Right atrium auricular region (tissue), 2 donors: ENCODE measurements around the gene RNF38. TPM values are rescaled to one million over a fixed set of nuclear protein-coding genes. Genes with fewer than 3 reads are reported as not detected.

Experiments used
- DNase-seq: peaks from one replicate; pipeline ENCODE4 v3.0.0-alpha.2; 2019; ENCODE audit warnings: low spot score
- H3K27ac ChIP-seq, 2 donors: fragments of 200-600 bp; sonication (generic); 1 replicate in 1 of 2; 2 replicates in 1 of 2; pipeline ENCODE4 v1.5.1; 2016 to 2019
- H3K27me3 ChIP-seq, 2 donors: fragments of 200-600 bp; sonication (generic); one replicate each; pipeline versions ENCODE4 v1.5.1 to v1.6.0; 2017 to 2019
- H3K36me3 ChIP-seq: fragments of 200-600 bp; sonication (generic); one replicate; pipeline ENCODE4 v1.5.1; 2016
- H3K4me1 ChIP-seq, 2 donors: fragments of 200-600 bp; sonication (generic); one replicate each; pipeline versions ENCODE4 v1.5.1 to v1.6.0; 2017 to 2019
- H3K4me3 ChIP-seq, 2 donors: fragments of 200-600 bp; sonication (generic); 1 replicate in 1 of 2; 2 replicates in 1 of 2; pipeline ENCODE4 v1.5.1; 2017 to 2019; ENCODE audit warnings: mild to moderate bottlenecking in 1 of 2, moderate library complexity in 1 of 2
- H3K9me3 ChIP-seq, 2 donors: fragments of 200-600 bp; sonication (generic); one replicate each; pipeline ENCODE4 v1.5.1; 2019
- total RNA-seq, 2 donors: library from RNA; depleted of rRNA; stranded (reverse); fragments of >200 nt; gene quantifications; one replicate each; pipeline ENCODE4 v1.1.0, GENCODE V29; 2016
- TF ChIP-seq, protein P1 (sequence below), 2 donors: fragments of 200-600 bp; sonication (generic); IDR thresholded peaks; one replicate each; pipeline ENCODE4 v1.5.1; 2019; ENCODE audit warnings: antibody characterized with exemption in 2 of 2

Gene RNF38
- total RNA-seq, 2 donors from 2014 or later: 21.4 to 38.6 TPM

DNA sequence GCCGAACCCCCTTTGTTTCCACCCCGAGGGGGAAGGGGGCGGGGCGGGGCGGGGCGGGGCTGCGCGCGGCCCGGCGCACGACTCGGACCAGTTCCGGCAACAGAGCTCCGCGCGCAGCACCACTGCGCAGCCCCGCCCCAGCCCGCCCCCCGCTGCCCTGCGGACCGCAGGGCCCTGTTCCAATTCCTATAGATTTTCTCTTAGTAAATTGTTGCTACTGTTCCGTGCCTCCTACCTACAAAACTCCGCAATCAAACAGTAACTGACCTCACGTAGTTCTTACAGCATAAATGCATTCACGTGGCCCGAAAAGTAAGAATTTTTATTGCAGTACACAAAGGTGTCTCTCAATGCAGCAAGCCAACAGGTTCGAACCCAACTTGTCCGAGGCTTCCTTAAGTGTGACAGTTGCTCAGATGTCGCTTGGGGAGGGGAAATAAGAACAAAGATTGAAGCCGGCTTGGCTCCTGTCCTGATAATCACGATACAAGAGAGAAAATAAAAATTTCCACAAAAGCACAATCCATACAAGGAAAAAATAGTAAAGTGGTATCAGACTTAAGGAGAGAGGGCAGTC is 1.2 kb upstream of the RNF38 start:
- no peak for DNase-seq
- H3K27ac ChIP-seq: peak overlapping the region; percentile 94 to 96
- peaks cover 0 to 30% of the 10 kb centered on the region in 2 donors for H3K4me1 ChIP-seq
- H3K27me3 ChIP-seq: no peaks in the 10 kb centered on the region
- H3K4me3 ChIP-seq: peak overlapping the region; percentile 74 to 96
- TF ChIP-seq, protein P1, sequence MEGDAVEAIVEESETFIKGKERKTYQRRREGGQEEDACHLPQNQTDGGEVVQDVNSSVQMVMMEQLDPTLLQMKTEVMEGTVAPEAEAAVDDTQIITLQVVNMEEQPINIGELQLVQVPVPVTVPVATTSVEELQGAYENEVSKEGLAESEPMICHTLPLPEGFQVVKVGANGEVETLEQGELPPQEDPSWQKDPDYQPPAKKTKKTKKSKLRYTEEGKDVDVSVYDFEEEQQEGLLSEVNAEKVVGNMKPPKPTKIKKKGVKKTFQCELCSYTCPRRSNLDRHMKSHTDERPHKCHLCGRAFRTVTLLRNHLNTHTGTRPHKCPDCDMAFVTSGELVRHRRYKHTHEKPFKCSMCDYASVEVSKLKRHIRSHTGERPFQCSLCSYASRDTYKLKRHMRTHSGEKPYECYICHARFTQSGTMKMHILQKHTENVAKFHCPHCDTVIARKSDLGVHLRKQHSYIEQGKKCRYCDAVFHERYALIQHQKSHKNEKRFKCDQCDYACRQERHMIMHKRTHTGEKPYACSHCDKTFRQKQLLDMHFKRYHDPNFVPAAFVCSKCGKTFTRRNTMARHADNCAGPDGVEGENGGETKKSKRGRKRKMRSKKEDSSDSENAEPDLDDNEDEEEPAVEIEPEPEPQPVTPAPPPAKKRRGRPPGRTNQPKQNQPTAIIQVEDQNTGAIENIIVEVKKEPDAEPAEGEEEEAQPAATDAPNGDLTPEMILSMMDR (IDR thresholded peaks at IDR 0.05): no peak
- no peaks in the 10 kb centered on the region for H3K9me3 ChIP-seq
- no peaks in the 10 kb centered on the region for H3K36me3 ChIP-seq

DNA sequence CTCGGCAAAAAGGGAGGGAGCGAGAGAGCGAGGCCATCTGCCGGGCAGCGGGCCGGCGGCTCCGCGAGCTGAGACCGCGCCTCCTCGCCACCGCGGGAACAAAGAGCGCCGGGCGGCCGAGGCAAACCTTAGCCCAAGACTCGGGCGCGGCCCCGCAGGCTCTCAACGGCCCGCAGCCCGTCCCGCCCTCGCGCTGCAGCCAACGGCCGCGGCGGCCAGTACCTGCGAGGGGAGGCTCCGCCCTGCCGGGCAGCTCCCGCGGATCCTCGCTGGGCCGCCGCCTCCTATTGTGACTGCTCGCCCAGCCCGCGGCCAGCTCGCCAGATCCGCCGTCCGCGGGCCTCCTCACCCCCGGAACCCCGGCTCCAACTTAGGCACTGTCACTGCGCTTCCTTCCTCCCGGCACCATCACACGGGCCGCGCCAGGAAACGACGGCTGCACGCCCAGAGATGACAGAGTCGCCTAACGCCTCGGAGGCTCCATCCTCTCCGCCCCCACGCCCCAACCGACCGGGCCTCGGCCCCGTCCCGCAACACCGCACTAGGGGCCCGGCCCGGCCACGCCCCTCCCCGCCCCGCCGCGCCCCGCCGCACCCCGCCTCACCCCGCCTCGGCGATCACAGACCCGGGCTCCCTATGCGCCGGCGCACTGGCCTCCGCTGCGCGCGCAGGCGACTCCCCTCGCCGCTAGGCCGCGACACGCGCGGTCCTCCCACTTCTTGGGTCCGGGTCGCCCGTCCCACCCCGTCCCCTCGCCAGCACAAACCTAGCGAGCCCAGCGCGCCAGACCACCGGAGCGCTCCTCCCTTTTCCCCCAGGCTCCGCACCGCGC is 479 bp upstream of the RNF38 start:
- DNase-seq: peak; percentile 75
- Histone ChIP-seq H3K27ac (peak overlapping the region; percentile 94 to 96), H3K36me3 (no peaks in the 10 kb centered on the region), H3K4me3 (peak overlapping the region; percentile 74 to 96), H3K9me3 (no peaks in the 10 kb centered on the region), H3K4me1 (peaks cover 0 to 33% of the 10 kb centered on the region in 2 donors), H3K27me3 (no peaks in the 10 kb centered on the region)
- TF ChIP-seq, protein P1 (IDR thresholded peaks at IDR 0.05): peak in 1 of 2 donors; percentile 22

DNA sequence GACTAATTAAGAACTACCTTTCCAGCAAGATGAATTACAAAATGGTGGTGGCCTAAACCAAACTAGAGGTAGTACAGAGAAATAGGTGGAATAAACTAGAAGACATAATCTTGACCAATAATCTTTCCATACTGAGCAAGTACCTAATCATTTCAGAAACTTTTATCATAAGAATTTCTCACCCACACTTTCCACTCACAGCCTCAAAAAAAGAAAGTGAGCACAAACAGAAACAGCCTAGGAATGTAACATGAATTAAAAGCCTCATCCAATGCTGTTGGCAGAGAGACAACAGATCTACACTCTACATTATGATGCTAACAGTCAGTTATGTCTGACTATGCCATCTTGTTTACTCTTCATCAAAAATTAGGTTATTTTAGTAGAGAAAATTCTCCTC is 1.3 kb downstream of the RNF38 start:
- no peaks in the 10 kb centered on the region for H3K36me3 ChIP-seq
- peak overlapping the region in 1 of 2 donors; percentile 96 for H3K27ac ChIP-seq
- peaks cover 0 to 39% of the 10 kb centered on the region in 2 donors for H3K4me1 ChIP-seq
- H3K4me3 ChIP-seq: peak overlapping the region in 1 of 2 donors; percentile 10
- no peaks in the 10 kb centered on the region for H3K27me3 ChIP-seq
- no peaks in the 10 kb centered on the region for H3K9me3 ChIP-seq
- TF ChIP-seq, protein P1 (IDR thresholded peaks at IDR 0.05): no peak
- DNase-seq: no peak

DNA sequence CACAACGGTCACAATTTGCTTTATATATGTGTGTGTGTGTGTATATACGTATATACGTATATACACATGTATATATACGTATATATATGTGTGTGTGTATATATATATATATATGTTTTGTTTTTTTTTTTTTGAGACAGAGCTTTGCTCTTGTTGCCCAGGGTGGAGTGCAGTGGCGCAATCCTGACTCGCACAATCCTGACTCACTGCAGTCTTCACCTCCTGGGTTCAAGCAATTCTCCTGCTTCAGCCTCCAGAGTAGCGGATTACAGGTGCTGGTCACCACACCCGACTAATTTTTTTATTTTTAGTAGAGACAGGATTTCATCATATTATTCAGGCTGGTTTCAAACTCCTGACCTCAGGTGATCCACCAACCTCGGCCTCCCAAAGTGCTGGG is 3.1 kb downstream of the RNF38 start:
- no peaks in the 10 kb centered on the region for H3K27me3 ChIP-seq
- no peak for DNase-seq
- H3K36me3 ChIP-seq: no peaks in the 10 kb centered on the region
- H3K4me1 ChIP-seq: peaks cover 0 to 47% of the 10 kb centered on the region in 2 donors
- TF ChIP-seq, protein P1 (IDR thresholded peaks at IDR 0.05): no peak
- no peak overlapping the region for H3K4me3 ChIP-seq
- no peaks in the 10 kb centered on the region for H3K9me3 ChIP-seq
- no peak overlapping the region for H3K27ac ChIP-seq

DNA sequence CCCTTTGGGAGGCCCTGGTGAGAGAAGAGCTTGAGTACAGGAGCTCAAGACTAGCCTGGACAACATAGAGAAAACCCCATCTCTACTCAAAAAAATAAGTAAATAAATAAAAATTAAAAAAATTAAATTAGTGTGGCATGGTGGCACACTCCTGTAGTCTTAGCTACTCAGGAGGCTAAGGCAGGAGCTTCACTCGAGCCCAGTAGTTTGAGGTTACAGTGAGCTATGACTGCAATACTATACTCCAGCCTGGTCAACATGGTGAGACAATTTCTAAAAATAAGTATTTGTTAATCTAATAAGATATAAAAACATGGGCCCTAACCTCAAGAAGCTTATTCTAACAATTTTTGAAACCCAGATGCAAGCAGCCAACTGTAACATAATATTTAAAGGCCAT is 7.6 kb downstream of the RNF38 start:
- H3K4me1 ChIP-seq: peaks cover 0 to 35% of the 10 kb centered on the region in 2 donors
- DNase-seq: no peak
- H3K9me3 ChIP-seq: no peaks in the 10 kb centered on the region
- peak overlapping the region in 1 of 2 donors; percentile 22 for H3K27ac ChIP-seq
- H3K4me3 ChIP-seq: no peak overlapping the region
- no peaks in the 10 kb centered on the region for H3K36me3 ChIP-seq
- TF ChIP-seq, protein P1 (IDR thresholded peaks at IDR 0.05): no peak
- H3K27me3 ChIP-seq: no peaks in the 10 kb centered on the region
